Natural killer cell (primary cell): Measurements from ENCODE around the gene NRIP3. TPM values are rescaled to one million over a fixed set of nuclear protein-coding genes. Genes with fewer than 3 reads are reported as not detected.

Experiments
- ATAC-seq, 3 donors: fragments of 150-1000 bp in 2 of 3; fragments of 200-7000 bp in 1 of 3; cut with Tn5 transposase; 1 replicate in 1 of 3; 2 replicates in 2 of 3; pipeline ENCODE4 v1.10.0; 2021; ENCODE audit warnings: mild to moderate bottlenecking in 2 of 3, moderate library complexity in 2 of 3
- DNase-seq, 2 donors: peaks; one replicate each; pipeline versions ENCODE4 v3.0.0 to v3.0.0-alpha.2; 2013 to 2021; ENCODE audit warnings: mixed read lengths in 1 of 2
- H3K27ac ChIP-seq: one replicate; pipeline ENCODE4 v1.5.1; 2013; ENCODE audit warnings: mild to moderate bottlenecking, low read length
- H3K27me3 ChIP-seq: one replicate; pipeline ENCODE4 v1.6.1; 2013; ENCODE audit warnings: low read length; ENCODE audit not compliant: control insufficient read depth, insufficient read depth
- H3K36me3 ChIP-seq: one replicate; pipeline ENCODE4 v1.6.1; 2013; ENCODE audit warnings: low read length; ENCODE audit not compliant: control insufficient read depth, insufficient read depth
- H3K4me1 ChIP-seq: one replicate; pipeline ENCODE4 v1.6.1; 2013; ENCODE audit warnings: low read length; ENCODE audit not compliant: control insufficient read depth, insufficient read depth
- H3K4me3 ChIP-seq: one replicate; pipeline ENCODE4 v1.5.1; 2013; ENCODE audit warnings: low read length
- H3K9me3 ChIP-seq: one replicate; pipeline ENCODE4 v1.6.1; 2013; ENCODE audit warnings: low read length; ENCODE audit not compliant: control insufficient read depth, insufficient read depth
- H3K27ac Mint-ChIP-seq, 2 donors: one replicate each; pipeline ENCODE4 v1.8.0; 2022; ENCODE audit warnings: mild to moderate bottlenecking in 2 of 2, mixed read lengths in 2 of 2, moderate library complexity in 1 of 2
- H3K27me3 Mint-ChIP-seq, 2 donors: one replicate each; pipeline ENCODE4 v1.8.0; 2022; ENCODE audit warnings: low read depth in 2 of 2, mixed read lengths in 2 of 2
- H3K36me3 Mint-ChIP-seq: one replicate; pipeline ENCODE4 v1.8.0; 2022; ENCODE audit warnings: mixed read lengths
- H3K4me1 Mint-ChIP-seq, 2 donors: one replicate each; pipeline ENCODE4 v1.8.0; 2022; ENCODE audit warnings: mixed read lengths in 2 of 2
- H3K4me3 Mint-ChIP-seq: one replicate; pipeline ENCODE4 v1.8.0; 2022; ENCODE audit warnings: mild to moderate bottlenecking, moderate library complexity, mixed read lengths
- H3K9me3 Mint-ChIP-seq, 2 donors: one replicate each; pipeline ENCODE4 v1.8.0; 2022; ENCODE audit warnings: mixed read lengths in 2 of 2
- WGBS: methylation state at CpG from one replicate; pipeline ENCODE4 v1.1.7; 2013; ENCODE audit warnings: missing lambda C conversion rate; ENCODE audit not compliant: insufficient coverage; 5-methylcytosine and 5-hydroxymethylcytosine counted together
- intact Hi-C: fragments of 100-400 bp; cut with micrococcal nuclease; formaldehyde crosslinking; loops from one replicate; pipeline ENCODE4 v1.14.2; 2022
- total RNA-seq, 4 donors: library from RNA; stranded (reverse); fragments of 120-200 nt in 1 of 4; gene quantifications; one replicate each; pipeline versions ENCODE4 v1.2.3 to v1.2.4, GENCODE V29; 2013 to 2022
- TF ChIP-seq, protein P1 (sequence below): fragments of 200-600 bp; IDR thresholded peaks from one replicate; pipeline ENCODE4 v1.8.0; 2022; ENCODE audit warnings: antibody characterized with exemption

NRIP3 gene
- total RNA-seq, 3 donors from 2014 or later (not counting 1 experiment from before 2014, with no cell fraction given), result 2.3 to 6.1 (median 4.6) TPM

DNA sequence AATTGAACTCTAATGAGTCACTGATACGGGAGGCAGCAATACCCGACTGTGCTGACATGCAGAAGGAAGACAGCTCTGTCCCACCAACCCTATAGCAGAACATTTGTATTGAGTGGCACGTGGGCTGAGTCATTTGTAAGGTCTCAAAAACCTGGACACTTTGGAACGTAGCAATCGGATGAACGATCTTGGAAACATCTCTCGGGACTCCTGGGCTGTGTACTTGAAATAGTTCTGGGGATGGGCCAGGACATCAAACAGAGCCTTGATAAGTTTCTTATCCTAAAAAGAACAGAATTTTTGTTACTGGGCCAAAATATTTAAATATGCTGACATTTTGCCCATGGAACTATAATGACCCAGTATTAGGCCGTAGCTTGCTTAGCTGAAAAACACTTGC lies 17.1 kb upstream of the NRIP3 start:
- H3K4me1 Mint-ChIP-seq, result no peaks in the 10 kb centered on the region
- no peak overlapping the region for H3K4me3 Mint-ChIP-seq
- Histone ChIP-seq H3K27ac (no peak overlapping the region), H3K9me3 (no peaks in the 10 kb centered on the region), H3K36me3 (no peaks in the 10 kb centered on the region), H3K4me3 (no peak overlapping the region), H3K27me3 (no peaks in the 10 kb centered on the region), H3K4me1 (no peaks in the 10 kb centered on the region)
- TF ChIP-seq, protein P1, sequence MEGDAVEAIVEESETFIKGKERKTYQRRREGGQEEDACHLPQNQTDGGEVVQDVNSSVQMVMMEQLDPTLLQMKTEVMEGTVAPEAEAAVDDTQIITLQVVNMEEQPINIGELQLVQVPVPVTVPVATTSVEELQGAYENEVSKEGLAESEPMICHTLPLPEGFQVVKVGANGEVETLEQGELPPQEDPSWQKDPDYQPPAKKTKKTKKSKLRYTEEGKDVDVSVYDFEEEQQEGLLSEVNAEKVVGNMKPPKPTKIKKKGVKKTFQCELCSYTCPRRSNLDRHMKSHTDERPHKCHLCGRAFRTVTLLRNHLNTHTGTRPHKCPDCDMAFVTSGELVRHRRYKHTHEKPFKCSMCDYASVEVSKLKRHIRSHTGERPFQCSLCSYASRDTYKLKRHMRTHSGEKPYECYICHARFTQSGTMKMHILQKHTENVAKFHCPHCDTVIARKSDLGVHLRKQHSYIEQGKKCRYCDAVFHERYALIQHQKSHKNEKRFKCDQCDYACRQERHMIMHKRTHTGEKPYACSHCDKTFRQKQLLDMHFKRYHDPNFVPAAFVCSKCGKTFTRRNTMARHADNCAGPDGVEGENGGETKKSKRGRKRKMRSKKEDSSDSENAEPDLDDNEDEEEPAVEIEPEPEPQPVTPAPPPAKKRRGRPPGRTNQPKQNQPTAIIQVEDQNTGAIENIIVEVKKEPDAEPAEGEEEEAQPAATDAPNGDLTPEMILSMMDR, result no peak
- H3K27me3 Mint-ChIP-seq, result peaks cover 15 to 19% of the 10 kb centered on the region in 2 donors
- no peaks in the 10 kb centered on the region for H3K36me3 Mint-ChIP-seq
- 94% methylated on average over 8 of the region's 8 CpGs for WGBS
- intact Hi-C loops, result no loop called here
- H3K9me3 Mint-ChIP-seq, result no peaks in the 10 kb centered on the region
- DNase-seq (no peak), ATAC-seq (no peak)
- H3K27ac Mint-ChIP-seq, result no peak overlapping the region

DNA sequence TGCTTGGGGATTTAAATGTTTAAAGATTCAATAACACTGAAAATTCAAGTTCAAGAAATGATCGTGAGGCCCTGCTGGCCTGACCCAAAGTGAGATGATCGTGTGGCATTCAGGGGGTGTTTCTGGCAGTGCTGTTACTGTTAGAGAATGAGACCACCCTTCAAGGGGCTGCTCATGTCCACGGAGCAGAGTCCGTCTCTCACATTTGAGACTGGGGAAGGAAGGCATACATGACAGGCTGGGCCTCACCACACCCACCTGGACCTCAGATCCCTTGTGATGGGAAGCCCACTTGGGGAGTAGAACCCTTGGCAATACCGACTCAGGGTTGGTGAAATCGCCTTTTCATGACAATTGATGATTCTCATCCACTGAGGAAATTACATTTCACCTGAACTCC lies 16.1 kb upstream of the NRIP3 start:
- intact Hi-C loops, result loop anchor here (5.0 kb wide), 1 partner anchor 117 kb away; no protein-coding TSS in a partner anchor
- WGBS, result 92% methylated on average over 6 of the region's 6 CpGs
- no peak overlapping the region for H3K4me3 Mint-ChIP-seq

DNA sequence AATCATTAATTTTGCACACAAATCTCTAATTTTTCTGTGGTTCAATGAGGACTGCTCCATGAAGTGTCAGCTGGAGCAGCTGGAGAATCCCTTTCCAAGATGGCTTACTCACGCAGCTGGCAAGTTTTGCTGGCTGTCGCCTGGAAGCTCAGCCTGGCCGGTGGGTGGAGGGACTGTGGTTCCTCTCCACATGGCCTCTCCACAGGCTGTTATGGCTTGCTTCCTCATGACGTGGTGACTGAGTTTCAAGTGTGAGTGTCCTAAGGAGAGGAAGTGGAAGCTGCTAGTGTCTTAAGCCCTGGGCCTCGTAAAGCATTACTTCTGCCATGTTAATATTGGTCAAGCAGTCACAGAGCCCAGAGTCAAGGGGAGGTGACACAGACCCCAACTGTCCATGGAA lies 14.0 kb upstream of the NRIP3 start:
- Histone ChIP-seq H3K9me3 (no peaks in the 10 kb centered on the region), H3K36me3 (no peaks in the 10 kb centered on the region), H3K4me1 (no peaks in the 10 kb centered on the region), H3K4me3 (no peak overlapping the region), H3K27ac (no peak overlapping the region), H3K27me3 (no peaks in the 10 kb centered on the region)
- Mint-ChIP-seq H3K36me3 (no peaks in the 10 kb centered on the region), H3K4me1 (no peaks in the 10 kb centered on the region), H3K4me3 (no peak overlapping the region), H3K27ac (no peak overlapping the region), H3K9me3 (no peaks in the 10 kb centered on the region), H3K27me3 (peaks cover 16 to 17% of the 10 kb centered on the region in 2 donors)
- ATAC-seq (peak in 2 of 3 donors; percentile 38 to 58), DNase-seq (peak in 1 of 2 donors; percentile 11)
- intact Hi-C loops, result loop anchor here (5.0 kb wide), 1 partner anchor 120 kb away; no protein-coding TSS in a partner anchor
- 60% methylated on average over 5 of the region's 5 CpGs for WGBS
- TF ChIP-seq, protein P1, result no peak

More for the DNA sequence above, 16.1 kb upstream of the NRIP3 start:
- H3K36me3 ChIP-seq, result no peaks in the 10 kb centered on the region
- H3K4me1 ChIP-seq, result no peaks in the 10 kb centered on the region
- no peaks in the 10 kb centered on the region for H3K27me3 ChIP-seq
- peaks cover 15 to 18% of the 10 kb centered on the region in 2 donors for H3K27me3 Mint-ChIP-seq
- ATAC-seq, result no peak
- H3K27ac ChIP-seq, result no peak overlapping the region
- H3K9me3 Mint-ChIP-seq, result no peaks in the 10 kb centered on the region
- TF ChIP-seq, protein P1, result no peak
- no peaks in the 10 kb centered on the region for H3K36me3 Mint-ChIP-seq
- H3K27ac Mint-ChIP-seq, result no peak overlapping the region
- H3K4me3 ChIP-seq, result no peak overlapping the region
- no peaks in the 10 kb centered on the region for H3K4me1 Mint-ChIP-seq
- no peaks in the 10 kb centered on the region for H3K9me3 ChIP-seq
- no peak for DNase-seq
